Fibroblast of lung (primary cell): Measurements from ENCODE around the gene RREB1. TPM values are rescaled to one million over a fixed set of nuclear protein-coding genes. Genes with fewer than 3 reads are reported as not detected.
"Not testable (repeated sequence)": the region's sequence is repeated elsewhere in the genome, so short reads cannot be mapped to it uniquely, and the experiment has no call there.

Experiments
- DNase-seq, 2 donors: peaks; one replicate each; pipeline versions ENCODE4 v3.0.0 to v3.0.0-alpha.2; 2010; ENCODE audit warnings: low read depth in 2 of 2
- H2AFZ ChIP-seq: 2 replicates; pipeline ENCODE4 v1.5.1; 2012; ENCODE audit warnings: low read length, control low read depth, inconsistent platforms
- H3K27ac ChIP-seq: 2 replicates; pipeline ENCODE4 v1.5.1; 2011; ENCODE audit warnings: low read length, control low read depth; ENCODE audit not compliant: insufficient read depth
- H3K27me3 ChIP-seq: 2 replicates; pipeline ENCODE4 v1.5.1; 2011; ENCODE audit warnings: mild to moderate bottlenecking, low read length; ENCODE audit not compliant: control insufficient read depth, insufficient read depth
- H3K36me3 ChIP-seq: 2 replicates; pipeline ENCODE4 v1.5.1; 2011; ENCODE audit warnings: low read length; ENCODE audit not compliant: control insufficient read depth, insufficient read depth
- H3K4me1 ChIP-seq: 2 replicates; pipeline ENCODE4 v1.5.1; 2011; ENCODE audit warnings: low read length; ENCODE audit not compliant: control insufficient read depth, insufficient read depth; ENCODE audit errors: extremely low read depth
- H3K4me2 ChIP-seq: 2 replicates; pipeline ENCODE4 v1.5.1; 2011; ENCODE audit warnings: low read length, control low read depth; ENCODE audit not compliant: insufficient read depth; ENCODE audit errors: extremely low read depth
- H3K4me3 ChIP-seq, 4 experiments: fragments of 200-600 bp in 1 of 4; sonication (generic) in 1 of 4; replicated peaks in 1 of 4; 2 replicates each; pipeline ENCODE4 v1.5.1; 2011 to 2016; ENCODE audit warnings: low read length in 4 of 4, low read depth in 3 of 4, mild to moderate bottlenecking in 3 of 4, control low read depth in 2 of 4, inconsistent platforms in 1 of 4, mixed read lengths in 1 of 4; ENCODE audit not compliant: insufficient read depth in 1 of 4; ENCODE audit errors: control extremely low read depth in 1 of 4
- H3K79me2 ChIP-seq: 2 replicates; pipeline ENCODE4 v1.5.1; 2012; ENCODE audit warnings: mild to moderate bottlenecking, low read length, inconsistent platforms; ENCODE audit not compliant: control insufficient read depth, insufficient read depth
- H3K9ac ChIP-seq: 2 replicates; pipeline ENCODE4 v1.5.1; 2011; ENCODE audit warnings: mild to moderate bottlenecking, low read length, control low read depth; ENCODE audit not compliant: insufficient read depth
- H3K9me3 ChIP-seq: 2 replicates; pipeline ENCODE4 v1.5.1; 2012; ENCODE audit warnings: low read depth, low read length; ENCODE audit not compliant: control insufficient read depth, insufficient read depth
- H4K20me1 ChIP-seq: 2 replicates; pipeline ENCODE4 v1.5.1; 2011; ENCODE audit warnings: low read length; ENCODE audit not compliant: control insufficient read depth, insufficient read depth; ENCODE audit errors: extremely low read depth
- EZH2 ChIP-seq: IDR thresholded peaks from 2 replicates; pipeline ENCODE4 v1.5.1; 2012; ENCODE audit warnings: low read length, control low read depth, mild to moderate bottlenecking; ENCODE audit errors: missing control alignments
- polyA plus RNA-seq, 2 donors: library from polyadenylated mRNA; depleted of rRNA in 1 of 2; stranded (reverse) in 1 of 2; unstranded in 1 of 2; fragments of >200 nt; gene quantifications; 2 replicates each; pipeline ENCODE4 v1.2.1, GENCODE V29; 2011 to 2012; ENCODE audit warnings: missing spikeins in 1 of 2
- total RNA-seq: library from RNA; depleted of rRNA; stranded (reverse); fragments of >200 nt; gene quantifications from 2 replicates; pipeline ENCODE4 v1.2.1, GENCODE V29; 2014
- TF ChIP-seq, protein P1 (sequence below), 2 donors: IDR thresholded peaks in 1 of 2; conservative IDR thresholded peaks in 1 of 2; 1 replicate in 1 of 2; 2 replicates in 1 of 2; pipeline ENCODE4 v1.5.1; 2011 to 2012; ENCODE audit warnings: low read length in 2 of 2, control low read depth in 1 of 2, inconsistent platforms in 1 of 2, low read depth in 1 of 2, mild to moderate bottlenecking in 1 of 2

RREB1 gene
- total and polyA plus RNA-seq, 2 donors (not counting 1 experiment from before 2014, with no cell fraction given), result 2.4 to 18.8 TPM

DNA sequence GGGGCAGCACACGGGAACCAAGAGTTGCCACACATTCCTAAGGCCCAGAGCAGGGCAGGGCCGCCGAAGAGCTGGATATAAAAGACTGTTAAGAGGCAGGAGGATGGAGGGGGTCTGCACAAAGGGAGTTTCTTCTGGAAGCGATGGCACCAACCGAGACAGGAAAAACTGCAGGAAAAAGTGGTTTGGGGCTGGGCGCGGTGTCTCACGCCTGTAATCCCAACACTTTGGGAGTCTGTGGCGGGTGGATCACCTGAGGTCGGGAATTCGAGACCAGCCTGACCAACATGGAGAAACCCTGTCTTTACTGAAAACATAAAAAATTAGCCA is 163.4 kb downstream of the RREB1 start:
- no peak for TF ChIP-seq EZH2
- TF ChIP-seq, protein P1, sequence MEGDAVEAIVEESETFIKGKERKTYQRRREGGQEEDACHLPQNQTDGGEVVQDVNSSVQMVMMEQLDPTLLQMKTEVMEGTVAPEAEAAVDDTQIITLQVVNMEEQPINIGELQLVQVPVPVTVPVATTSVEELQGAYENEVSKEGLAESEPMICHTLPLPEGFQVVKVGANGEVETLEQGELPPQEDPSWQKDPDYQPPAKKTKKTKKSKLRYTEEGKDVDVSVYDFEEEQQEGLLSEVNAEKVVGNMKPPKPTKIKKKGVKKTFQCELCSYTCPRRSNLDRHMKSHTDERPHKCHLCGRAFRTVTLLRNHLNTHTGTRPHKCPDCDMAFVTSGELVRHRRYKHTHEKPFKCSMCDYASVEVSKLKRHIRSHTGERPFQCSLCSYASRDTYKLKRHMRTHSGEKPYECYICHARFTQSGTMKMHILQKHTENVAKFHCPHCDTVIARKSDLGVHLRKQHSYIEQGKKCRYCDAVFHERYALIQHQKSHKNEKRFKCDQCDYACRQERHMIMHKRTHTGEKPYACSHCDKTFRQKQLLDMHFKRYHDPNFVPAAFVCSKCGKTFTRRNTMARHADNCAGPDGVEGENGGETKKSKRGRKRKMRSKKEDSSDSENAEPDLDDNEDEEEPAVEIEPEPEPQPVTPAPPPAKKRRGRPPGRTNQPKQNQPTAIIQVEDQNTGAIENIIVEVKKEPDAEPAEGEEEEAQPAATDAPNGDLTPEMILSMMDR (conservative IDR thresholded peaks at IDR 0.05 in 1 of 2, IDR thresholded peaks at IDR 0.05 in 1 of 2; ENCODE audit: low read depth in 1 of 2, low read length in 2 of 2), result no peak
- H3K27ac ChIP-seq, result no peak overlapping the region
- H4K20me1 ChIP-seq, result no peaks in the 10 kb centered on the region
- no peak overlapping the region for H3K4me3 ChIP-seq
- H3K36me3 ChIP-seq, result no peaks in the 10 kb centered on the region
- no peaks in the 10 kb centered on the region for H3K27me3 ChIP-seq
- H2AFZ ChIP-seq, result no peak overlapping the region
- H3K9me3 ChIP-seq, result no peaks in the 10 kb centered on the region
- H3K4me1 ChIP-seq, result peaks cover 5% of the 10 kb centered on the region
- DNase-seq, result no peak
- no peak overlapping the region for H3K9ac ChIP-seq
- no peak overlapping the region for H3K4me2 ChIP-seq
- H3K79me2 ChIP-seq, result no peaks in the 10 kb centered on the region

DNA sequence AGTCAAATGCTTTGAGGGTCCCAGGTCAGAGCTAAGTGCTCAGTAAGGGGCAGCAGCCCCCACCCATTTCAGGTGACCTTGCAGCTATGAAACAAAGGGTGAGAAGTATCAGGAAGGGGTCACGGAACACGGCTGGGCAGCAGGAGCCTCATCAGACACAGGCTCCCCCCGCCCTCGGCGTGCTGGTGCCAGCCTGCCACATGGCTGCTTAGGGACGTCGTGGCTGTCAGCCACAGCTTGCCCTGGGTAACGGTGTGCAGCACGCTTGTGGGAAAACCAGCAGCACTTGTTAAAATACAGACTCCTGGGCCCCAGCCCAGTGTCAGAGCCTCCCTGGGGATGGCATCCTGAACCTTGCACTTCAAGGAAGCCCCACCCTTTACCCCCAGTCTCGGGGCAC is 165.9 kb downstream of the RREB1 start:
- H3K4me3 ChIP-seq, result no peak overlapping the region
- H2AFZ ChIP-seq, result no peak overlapping the region
- H3K27me3 ChIP-seq, result no peaks in the 10 kb centered on the region
- no peaks in the 10 kb centered on the region for H3K79me2 ChIP-seq
- H3K27ac ChIP-seq, result no peak overlapping the region
- no peak for DNase-seq
- no peaks in the 10 kb centered on the region for H3K4me1 ChIP-seq
- TF ChIP-seq, protein P1 (conservative IDR thresholded peaks at IDR 0.05 in 1 of 2, IDR thresholded peaks at IDR 0.05 in 1 of 2; ENCODE audit: low read depth in 1 of 2, low read length in 2 of 2), result no peak
- TF ChIP-seq EZH2, result no peak
- H3K36me3 ChIP-seq, result no peaks in the 10 kb centered on the region
- H3K9me3 ChIP-seq, result no peaks in the 10 kb centered on the region
- H3K9ac ChIP-seq, result no peak overlapping the region
- no peak overlapping the region for H3K4me2 ChIP-seq
- H4K20me1 ChIP-seq, result no peaks in the 10 kb centered on the region

DNA sequence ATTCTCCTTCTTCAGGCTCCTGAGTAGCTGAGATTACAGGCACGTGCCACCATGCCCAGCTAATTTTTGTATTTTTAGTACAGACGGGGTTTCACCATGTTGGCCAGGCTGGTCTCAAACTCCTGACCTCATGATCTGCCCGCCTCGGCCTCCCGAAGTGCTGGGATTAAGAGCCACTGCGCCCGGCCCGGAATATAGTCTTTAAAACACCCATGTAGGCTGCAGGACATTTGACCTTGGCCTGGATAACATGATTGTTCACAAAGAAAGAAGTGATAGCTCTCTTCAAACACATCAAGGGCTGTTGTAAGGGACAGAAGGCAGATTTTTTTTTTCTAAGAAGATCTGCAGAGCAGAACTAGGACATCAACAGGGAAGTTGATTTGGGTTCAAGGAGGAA is 166.8 kb downstream of the RREB1 start:
- H3K9me3 ChIP-seq, H4K20me1 ChIP-seq, H3K4me3 ChIP-seq, H2AFZ ChIP-seq, H3K4me2 ChIP-seq, H3K4me1 ChIP-seq, H3K27ac ChIP-seq, H3K27me3 ChIP-seq, H3K79me2 ChIP-seq, H3K9ac ChIP-seq, H3K36me3 ChIP-seq, DNase-seq: not testable (repeated sequence)

DNA sequence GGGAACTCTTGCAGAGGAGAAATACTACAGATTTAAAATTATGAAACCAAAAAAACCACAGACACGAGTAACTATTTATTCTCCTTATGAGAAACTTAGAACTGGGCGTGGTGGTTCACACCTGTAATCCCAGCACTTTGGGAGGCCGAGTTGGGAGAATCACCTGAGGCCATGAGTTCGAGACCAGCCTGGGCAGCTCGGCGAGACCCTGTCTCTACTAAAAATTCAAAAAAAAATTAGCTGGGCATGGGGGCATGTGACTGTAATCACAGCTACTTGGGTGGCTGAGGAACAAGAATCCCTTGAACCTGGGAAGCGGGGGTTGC is 168.4 kb downstream of the RREB1 start:
- H3K9ac ChIP-seq, result no peak overlapping the region
- no peaks in the 10 kb centered on the region for H3K79me2 ChIP-seq
- H3K27ac ChIP-seq, result no peak overlapping the region
- H3K27me3 ChIP-seq, result no peaks in the 10 kb centered on the region
- H4K20me1 ChIP-seq, result no peaks in the 10 kb centered on the region
- no peaks in the 10 kb centered on the region for H3K36me3 ChIP-seq
- no peak overlapping the region for H2AFZ ChIP-seq
- H3K4me1 ChIP-seq, result no peaks in the 10 kb centered on the region
- no peaks in the 10 kb centered on the region for H3K9me3 ChIP-seq
- DNase-seq, result no peak
- no peak overlapping the region for H3K4me2 ChIP-seq
- H3K4me3 ChIP-seq, result no peak overlapping the region
- TF ChIP-seq, protein P1 (conservative IDR thresholded peaks at IDR 0.05 in 1 of 2, IDR thresholded peaks at IDR 0.05 in 1 of 2; ENCODE audit: low read depth in 1 of 2, low read length in 2 of 2), result no peak
- TF ChIP-seq EZH2, result no peak
